H1 (cell line): ENCODE results near the gene RPS19. TPM values are rescaled to one million over a fixed set of nuclear protein-coding genes. Genes with fewer than 3 reads are reported as not detected.

Experiments used
- CTCF ChIA-PET: fragments of 300-600 bp; sonication (Branson Sonifier 250); formaldehyde crosslinking; loops from one replicate; lab custom pipeline; 2021; ENCODE audit not compliant: partially characterized antibody; lab: Charles Lee
- POLR2A ChIA-PET: fragments of 300-600 bp; sonication (Branson Sonifier 250); formaldehyde crosslinking; loops from one replicate; lab custom pipeline; 2021; ENCODE audit warnings: inconsistent platforms; ENCODE audit not compliant: partially characterized antibody; lab: Charles Lee
- DNase-seq, 2 experiments: peaks; one replicate each; pipeline versions ENCODE4 v3.0.0 to v3.0.0-alpha.2; 2010 to 2022; ENCODE audit warnings: low spot score in 2 of 2, low read depth in 1 of 2, mixed read lengths in 1 of 2
- FAIRE-seq: peaks from 2 replicates; lab custom pipeline; 2011; peaks lifted over from hg19 to GRCh38; lab: Jason Lieb, UNC
- H2AFZ ChIP-seq: 2 replicates; pipeline ENCODE4 v1.8.1; 2012; ENCODE audit warnings: low read length, inconsistent platforms
- H2AK5ac ChIP-seq: 2 replicates; pipeline ENCODE4 v1.6.1; 2013; ENCODE audit warnings: low read depth, low read length
- H2BK120ac ChIP-seq: replicated peaks from 2 replicates; pipeline ENCODE3; 2013; ENCODE audit warnings: low read depth, low read length, inconsistent platforms
- H2BK12ac ChIP-seq: 2 replicates; pipeline ENCODE4 v1.6.1; 2013; ENCODE audit warnings: low read depth, low read length
- H2BK15ac ChIP-seq: 2 replicates; pipeline ENCODE4 v1.6.1; 2013; ENCODE audit warnings: low read length
- H2BK20ac ChIP-seq: 2 replicates; pipeline ENCODE4 v1.6.1; 2013; ENCODE audit warnings: low read length
- H2BK5ac ChIP-seq: 2 replicates; pipeline ENCODE4 v1.6.1; 2013; ENCODE audit warnings: low read depth, low read length
- H3K14ac ChIP-seq: 2 replicates; pipeline ENCODE4 v1.6.1; 2013; ENCODE audit warnings: inconsistent platforms; ENCODE audit not compliant: insufficient read length
- H3K18ac ChIP-seq: 2 replicates; pipeline ENCODE4 v1.6.1; 2013; ENCODE audit warnings: low read length; ENCODE audit errors: extremely low read depth
- H3K23ac ChIP-seq: 2 replicates; pipeline ENCODE4 v1.6.1; 2013; ENCODE audit warnings: inconsistent platforms; ENCODE audit not compliant: insufficient read length
- H3K23me2 ChIP-seq: 2 replicates; pipeline ENCODE4 v1.6.1; 2013; ENCODE audit warnings: low read depth, low read length
- H3K27ac ChIP-seq: 2 replicates; pipeline ENCODE4 v1.6.1; 2011; ENCODE audit warnings: low read depth, low read length, inconsistent platforms
- H3K27me3 ChIP-seq, 4 experiments: replicated peaks in 1 of 4; 1 replicate in 1 of 4; 2 replicates in 3 of 4; pipeline versions ENCODE4 v1.6.1 to v1.8.1; 2011 to 2013; ENCODE audit warnings: low read length in 3 of 4, mild to moderate bottlenecking in 3 of 4, inconsistent platforms in 2 of 4, mixed read lengths in 2 of 4, moderate library complexity in 1 of 4; ENCODE audit not compliant: control insufficient read depth in 3 of 4, insufficient read depth in 3 of 4; ENCODE audit errors: extremely low read depth in 1 of 4
- H3K36me3 ChIP-seq, 4 experiments: 2 replicates each; pipeline versions ENCODE4 v1.6.1 to v1.8.1; 2011 to 2013; ENCODE audit warnings: mild to moderate bottlenecking in 4 of 4, low read length in 3 of 4, moderate library complexity in 2 of 4, control low read depth in 1 of 4, inconsistent platforms in 1 of 4; ENCODE audit not compliant: insufficient read depth in 4 of 4, control insufficient read depth in 2 of 4
- H3K4ac ChIP-seq: replicated peaks from 2 replicates; pipeline ENCODE3; 2013; ENCODE audit warnings: low read length, low read depth, mixed read lengths, inconsistent platforms; ENCODE audit not compliant: insufficient read length
- H3K4me1 ChIP-seq, 4 experiments: replicated peaks in 1 of 4; 1 replicate in 1 of 4; 2 replicates in 3 of 4; pipeline versions ENCODE4 v1.6.1 to v1.8.1; 2011 to 2013; ENCODE audit warnings: low read length in 3 of 4, inconsistent platforms in 2 of 4, mixed read lengths in 1 of 4; ENCODE audit not compliant: insufficient read depth in 4 of 4, control insufficient read depth in 3 of 4
- H3K4me2 ChIP-seq, 2 experiments: 2 replicates each; pipeline versions ENCODE4 v1.6.1 to v1.8.1; 2011 to 2013; ENCODE audit warnings: low read depth in 2 of 2, low read length in 2 of 2, control low read depth in 1 of 2, inconsistent platforms in 1 of 2, mild to moderate bottlenecking in 1 of 2; ENCODE audit not compliant: insufficient read depth in 1 of 2
- H3K4me3 ChIP-seq, 4 experiments: fragments of 200-600, 300-600 bp in 1 of 4; sonication (generic), shearing (Covaris generic), sonication (Bioruptor Twin) in 1 of 4; 2 replicates each; pipeline versions ENCODE4 v1.5.1 to v1.8.1; 2011 to 2016; ENCODE audit warnings: low read length in 4 of 4, low read depth in 3 of 4, control low read depth in 2 of 4, inconsistent platforms in 2 of 4, mild to moderate bottlenecking in 2 of 4, mixed read lengths in 1 of 4, moderate library complexity in 1 of 4; ENCODE audit not compliant: insufficient read depth in 2 of 4; ENCODE audit errors: extremely low read depth in 1 of 4
- H3K56ac ChIP-seq: replicated peaks from 2 replicates; pipeline ENCODE3; 2013; ENCODE audit warnings: low read depth, mild to moderate bottlenecking, mixed read lengths, low read length, inconsistent platforms; ENCODE audit not compliant: insufficient read length
- H3K79me1 ChIP-seq: 2 replicates; pipeline ENCODE4 v1.6.1; 2013; ENCODE audit warnings: low read depth, low read length, control low read depth
- H3K79me2 ChIP-seq, 2 experiments: 2 replicates each; pipeline versions ENCODE4 v1.6.1 to v1.8.1; 2012 to 2013; ENCODE audit warnings: low read length in 2 of 2, mild to moderate bottlenecking in 2 of 2, inconsistent platforms in 1 of 2; ENCODE audit not compliant: insufficient read depth in 2 of 2, control insufficient read depth in 1 of 2
- H3K9ac ChIP-seq, 4 experiments: replicated peaks in 1 of 4; 1 replicate in 1 of 4; 2 replicates in 3 of 4; pipeline versions ENCODE4 v1.6.1 to v1.8.1; 2011 to 2013; ENCODE audit warnings: low read depth in 3 of 4, low read length in 3 of 4, control low read depth in 2 of 4, mild to moderate bottlenecking in 2 of 4, moderate library complexity in 2 of 4, inconsistent platforms in 1 of 4; ENCODE audit errors: extremely low read depth in 1 of 4
- H3K9me3 ChIP-seq, 2 experiments: 2 replicates each; pipeline versions ENCODE4 v1.6.1 to v1.8.1; 2012 to 2013; ENCODE audit warnings: mild to moderate bottlenecking in 2 of 2, moderate library complexity in 2 of 2, control low read depth in 1 of 2, inconsistent platforms in 1 of 2, low read depth in 1 of 2, low read length in 1 of 2, mixed read lengths in 1 of 2; ENCODE audit not compliant: insufficient read depth in 2 of 2
- H4K20me1 ChIP-seq, 2 experiments: replicated peaks in 1 of 2; 2 replicates each; pipeline versions ENCODE3 to v1.8.1; 2011 to 2013; ENCODE audit warnings: inconsistent platforms in 2 of 2, low read length in 2 of 2, mild to moderate bottlenecking in 1 of 2; ENCODE audit not compliant: insufficient read depth in 2 of 2, control insufficient read depth in 1 of 2
- H4K5ac ChIP-seq: 2 replicates; pipeline ENCODE4 v1.6.1; 2013; ENCODE audit warnings: low read length, low read depth, mixed read lengths, inconsistent platforms; ENCODE audit not compliant: insufficient read length
- H4K8ac ChIP-seq: 2 replicates; pipeline ENCODE4 v1.8.0; 2013; ENCODE audit warnings: mild to moderate bottlenecking, moderate library complexity, low read length, inconsistent platforms; ENCODE audit not compliant: insufficient read depth; ENCODE audit errors: extremely low read depth
- H4K91ac ChIP-seq: replicated peaks from 2 replicates; pipeline ENCODE3; 2013; ENCODE audit warnings: low read length, mixed read lengths, inconsistent platforms; ENCODE audit not compliant: insufficient read length
- ASH2L ChIP-seq: fragments of 200-600, 300-600 bp; sonication (generic); IDR thresholded peaks from one replicate; pipeline ENCODE4 v1.7.1; 2017; ENCODE audit warnings: low read length
- CREB1 ChIP-seq: IDR thresholded peaks from 2 replicates; pipeline ENCODE4 v1.6.1; 2012; ENCODE audit warnings: inconsistent platforms
- E2F6 ChIP-seq: IDR thresholded peaks from 2 replicates; pipeline ENCODE4 v1.6.1; 2012; ENCODE audit warnings: inconsistent platforms
- FOSL1 ChIP-seq: IDR thresholded peaks from 2 replicates; pipeline ENCODE4 v1.6.1; 2011; ENCODE audit warnings: mild to moderate bottlenecking, low read depth, low read length, moderate library complexity; ENCODE audit not compliant: insufficient read depth
- KDM5A ChIP-seq: fragments of 200-600 bp; IDR thresholded peaks from 2 replicates; pipeline ENCODE4 v1.7.1; 2012; ENCODE audit warnings: mild to moderate bottlenecking, low read length, inconsistent platforms, mixed read lengths
- NRF1 ChIP-seq: IDR thresholded peaks from 2 replicates; pipeline ENCODE4 v1.6.1; 2011; ENCODE audit warnings: mild to moderate bottlenecking, low read depth, low read length, improper control_type of control experiment
- SIN3A ChIP-seq, 2 experiments: IDR thresholded peaks in 1 of 2; conservative IDR thresholded peaks in 1 of 2; 2 replicates each; pipeline ENCODE4 v1.6.1; 2011 to 2012; ENCODE audit warnings: low read length in 2 of 2, improper control_type of control experiment in 1 of 2, low read depth in 1 of 2, mild to moderate bottlenecking in 1 of 2
- WGBS, 2 experiments: shearing (Covaris generic) in 1 of 2; methylation state at CpG; one replicate each; pipeline versions ENCODE4 v1.1.6 to v1.1.7; 2013 to 2015; ENCODE audit warnings: low lambda C conversion rate in 2 of 2, mixed read lengths in 2 of 2, inconsistent platforms in 1 of 2, low coverage in 1 of 2, missing lambda C conversion rate in 1 of 2; ENCODE audit not compliant: insufficient replicate concordance in 2 of 2, insufficient coverage in 1 of 2, insufficient read length in 1 of 2; ENCODE audit errors: extremely low coverage in 1 of 2, missing lambda C conversion rate in 1 of 2; 5-methylcytosine and 5-hydroxymethylcytosine counted together
- polyA plus RNA-seq, 7 experiments: library from polyadenylated mRNA; depleted of rRNA in 3 of 7; stranded (reverse) in 5 of 7; unstranded in 2 of 7; fragments of >200 nt in 5 of 7; fragments of 200-250 nt in 2 of 7; gene quantifications; 1 replicate in 5 of 7; 2 replicates in 1 of 7; 4 replicates in 1 of 7; pipeline versions ENCODE4 v1.2.1 to v1.2.3, GENCODE V29; 2011 to 2013; ENCODE audit warnings: missing spikeins in 2 of 7, mixed read lengths in 2 of 7
- total RNA-seq: library from RNA; stranded (reverse); fragmentation: NEBNext Ultra II Directional; extraction: Animal tissue kit (Norgen Biotek cat#: 25700); gene quantifications from 2 replicates; pipeline ENCODE4 v1.2.1, GENCODE V29; 2021

RPS19 gene
- total and polyA plus RNA-seq, 2 of the 8 experiments (the other 6 are each of a cell fraction or from before 2014, with no cell fraction given), result 2,817 to 5,751 TPM

- DNase-seq (no peak), FAIRE-seq (no peak)
- POLR2A ChIA-PET, result interaction anchor here (0.6 to 3.3 kb wide), 4 partner anchors 15 to 37 kb away, joined by 3 to 10 read pairs (median 5); no protein-coding TSS in a partner anchor
- Histone ChIP-seq H3K4me1 (peaks cover 0 to 5% (median 1%) of the 10 kb centered on the region in 4 experiments; a peak in 1 of 7 replicates), H2BK120ac (no peak overlapping the region), H2BK15ac (no peak overlapping the region), H4K20me1 (peaks cover 0 to 3% of the 10 kb centered on the region in 2 experiments), H2BK12ac (no peak overlapping the region), H3K14ac (no peak overlapping the region), H3K23ac (no peak overlapping the region), H2BK5ac (no peak overlapping the region), H2AK5ac (no peak overlapping the region), H3K27me3 (no peaks in the 10 kb centered on the region), H3K56ac (no peak overlapping the region), H3K79me1 (no peaks in the 10 kb centered on the region), H3K23me2 (no peaks in the 10 kb centered on the region), H3K4me3 (no peak overlapping the region), H4K8ac (no peak overlapping the region), H3K4me2 (no peak overlapping the region), H3K18ac (no peak overlapping the region), H4K5ac (no peak overlapping the region), H4K91ac (no peak overlapping the region), H2AFZ (no peak overlapping the region), H3K9ac (no peak overlapping the region), H3K36me3 (peaks cover under 1 to 7% (median 4%) of the 10 kb centered on the region in 4 experiments; a peak in 5 of 8 replicates), H3K9me3 (no peaks in the 10 kb centered on the region), H2BK20ac (no peak overlapping the region), H3K27ac (no peak overlapping the region), H3K79me2 (no peaks in the 10 kb centered on the region), H3K4ac (no peak overlapping the region)
- no peak for TF ChIP-seq E2F6
- no peak for TF ChIP-seq FOSL1
- no peak for TF ChIP-seq KDM5A
- TF ChIP-seq SIN3A (conservative IDR thresholded peaks at IDR 0.05 in 1 of 2, IDR thresholded peaks at IDR 0.05 in 1 of 2; ENCODE audit: low read depth in 1 of 2, low read length in 2 of 2), result no peak
- TF ChIP-seq NRF1, result no peak
- TF ChIP-seq CREB1, result no peak
- no peak for TF ChIP-seq ASH2L
- WGBS, 2 experiments, result no CpG with 5 or more reads among the region's 3 CpGs
- CTCF ChIA-PET, result no interaction called here
These were observed 37.1 kb downstream of the RPS19 start for GRCh38 chr19:41897181-41897580.
